ENCODE data around the gene TAOK3.

DNA sequence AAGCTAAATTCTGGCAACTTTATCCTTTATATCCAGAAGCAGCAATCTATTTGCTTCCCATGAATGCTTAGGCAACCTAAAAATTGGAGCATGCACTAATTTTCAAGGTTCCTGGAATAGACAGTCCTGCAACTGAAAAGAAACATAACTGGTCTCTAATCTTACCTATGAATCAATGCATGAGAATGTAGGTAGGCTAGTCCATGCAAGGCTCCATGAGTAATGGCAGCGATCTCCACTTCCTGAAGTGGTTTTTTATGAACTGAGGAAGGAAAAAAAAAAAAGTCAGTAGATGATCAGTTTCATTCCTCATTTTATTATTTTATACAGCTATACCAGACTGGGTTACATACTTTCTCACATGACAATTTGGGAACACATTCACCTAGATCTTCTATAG, 134.8 kb downstream of the TAOK3 start:
- TF ChIP-seq, protein P1, sequence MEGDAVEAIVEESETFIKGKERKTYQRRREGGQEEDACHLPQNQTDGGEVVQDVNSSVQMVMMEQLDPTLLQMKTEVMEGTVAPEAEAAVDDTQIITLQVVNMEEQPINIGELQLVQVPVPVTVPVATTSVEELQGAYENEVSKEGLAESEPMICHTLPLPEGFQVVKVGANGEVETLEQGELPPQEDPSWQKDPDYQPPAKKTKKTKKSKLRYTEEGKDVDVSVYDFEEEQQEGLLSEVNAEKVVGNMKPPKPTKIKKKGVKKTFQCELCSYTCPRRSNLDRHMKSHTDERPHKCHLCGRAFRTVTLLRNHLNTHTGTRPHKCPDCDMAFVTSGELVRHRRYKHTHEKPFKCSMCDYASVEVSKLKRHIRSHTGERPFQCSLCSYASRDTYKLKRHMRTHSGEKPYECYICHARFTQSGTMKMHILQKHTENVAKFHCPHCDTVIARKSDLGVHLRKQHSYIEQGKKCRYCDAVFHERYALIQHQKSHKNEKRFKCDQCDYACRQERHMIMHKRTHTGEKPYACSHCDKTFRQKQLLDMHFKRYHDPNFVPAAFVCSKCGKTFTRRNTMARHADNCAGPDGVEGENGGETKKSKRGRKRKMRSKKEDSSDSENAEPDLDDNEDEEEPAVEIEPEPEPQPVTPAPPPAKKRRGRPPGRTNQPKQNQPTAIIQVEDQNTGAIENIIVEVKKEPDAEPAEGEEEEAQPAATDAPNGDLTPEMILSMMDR (IDR thresholded peaks at IDR 0.05): no peak
- TF ChIP-seq POLR2A (IDR thresholded peaks at IDR 0.05): no peak

All from breast epithelium (tissue), 3 donors.